CD4-positive, CD25-positive, alpha-beta regulatory T cell (primary cell): Measurements from ENCODE around the gene CAPRIN1. TPM values are rescaled to one million over a fixed set of nuclear protein-coding genes. Genes with fewer than 3 reads are reported as not detected.

Experiments used
- ATAC-seq, 2 donors: fragments of 150-1000 bp; cut with Tn5 transposase; one replicate each; pipeline ENCODE4 v1.10.0; 2021; ENCODE audit warnings: low read depth in 2 of 2, moderate number of reproducible peaks in 2 of 2, moderate library complexity in 1 of 2
- DNase-seq, 3 donors: peaks; one replicate each; pipeline versions ENCODE4 v3.0.0 to v3.0.0-alpha.2; 2012 to 2022; ENCODE audit warnings: mixed read lengths in 1 of 3
- H3K27ac ChIP-seq: one replicate; pipeline ENCODE4 v1.7.0; 2013; ENCODE audit warnings: mild to moderate bottlenecking, low read length; ENCODE audit not compliant: insufficient read depth, poor library complexity, severe bottlenecking
- H3K27me3 ChIP-seq: one replicate; pipeline ENCODE4 v1.7.0; 2013; ENCODE audit warnings: low read length; ENCODE audit not compliant: control insufficient read depth, insufficient read depth
- H3K36me3 ChIP-seq: one replicate; pipeline ENCODE4 v1.7.0; 2013; ENCODE audit warnings: mild to moderate bottlenecking, low read length, moderate library complexity; ENCODE audit not compliant: control insufficient read depth, insufficient read depth
- H3K4me1 ChIP-seq: 2 replicates; pipeline ENCODE4 v1.7.0; 2013; ENCODE audit warnings: mild to moderate bottlenecking, low read length; ENCODE audit not compliant: insufficient read depth, control insufficient read depth, poor library complexity, severe bottlenecking
- H3K4me3 ChIP-seq: one replicate; pipeline ENCODE4 v1.7.0; 2013; ENCODE audit warnings: low read depth, mild to moderate bottlenecking, low read length, moderate library complexity
- H3K9me3 ChIP-seq, 2 experiments: 1 replicate in 1 of 2; 2 replicates in 1 of 2; pipeline ENCODE4 v1.7.0; 2013; ENCODE audit warnings: low read length in 2 of 2, mild to moderate bottlenecking in 1 of 2, moderate library complexity in 1 of 2; ENCODE audit not compliant: control insufficient read depth in 2 of 2
- H3K27ac Mint-ChIP-seq, 3 donors: one replicate each; pipeline ENCODE4 v1.8.0; 2020 to 2022; ENCODE audit warnings: mild to moderate bottlenecking in 3 of 3, mixed read lengths in 3 of 3, moderate library complexity in 2 of 3
- H3K27me3 Mint-ChIP-seq: one replicate; pipeline ENCODE4 v1.8.0; 2022; ENCODE audit warnings: mild to moderate bottlenecking, mixed read lengths
- H3K36me3 Mint-ChIP-seq: one replicate; pipeline ENCODE4 v1.8.0; 2020; ENCODE audit warnings: mixed read lengths
- H3K4me1 Mint-ChIP-seq, 4 donors: one replicate each; pipeline ENCODE4 v1.8.0; 2020 to 2022; ENCODE audit warnings: mixed read lengths in 4 of 4, mild to moderate bottlenecking in 1 of 4
- H3K4me3 Mint-ChIP-seq, 4 donors: one replicate each; pipeline ENCODE4 v1.8.0; 2020 to 2022; ENCODE audit warnings: mild to moderate bottlenecking in 4 of 4, mixed read lengths in 4 of 4, moderate library complexity in 3 of 4
- H3K9me3 Mint-ChIP-seq, 7 donors: one replicate each; pipeline ENCODE4 v1.8.0; 2020 to 2022; ENCODE audit warnings: mixed read lengths in 7 of 7, mild to moderate bottlenecking in 3 of 7, moderate library complexity in 2 of 7
- polyA plus RNA-seq, 4 donors: library from polyadenylated mRNA; unstranded; fragments of 300-500 nt; fragmentation: Illumina TruSeq; gene quantifications; one replicate each; pipeline ENCODE4 v1.2.3, GENCODE V29; 2021
- total RNA-seq: library from RNA; stranded (reverse); gene quantifications from one replicate; pipeline ENCODE4 v1.2.3, GENCODE V29; 2022

CAPRIN1 gene
- total and polyA plus RNA-seq, 5 donors from 2014 or later = 83.4 to 132 (median 108) TPM

DNA sequence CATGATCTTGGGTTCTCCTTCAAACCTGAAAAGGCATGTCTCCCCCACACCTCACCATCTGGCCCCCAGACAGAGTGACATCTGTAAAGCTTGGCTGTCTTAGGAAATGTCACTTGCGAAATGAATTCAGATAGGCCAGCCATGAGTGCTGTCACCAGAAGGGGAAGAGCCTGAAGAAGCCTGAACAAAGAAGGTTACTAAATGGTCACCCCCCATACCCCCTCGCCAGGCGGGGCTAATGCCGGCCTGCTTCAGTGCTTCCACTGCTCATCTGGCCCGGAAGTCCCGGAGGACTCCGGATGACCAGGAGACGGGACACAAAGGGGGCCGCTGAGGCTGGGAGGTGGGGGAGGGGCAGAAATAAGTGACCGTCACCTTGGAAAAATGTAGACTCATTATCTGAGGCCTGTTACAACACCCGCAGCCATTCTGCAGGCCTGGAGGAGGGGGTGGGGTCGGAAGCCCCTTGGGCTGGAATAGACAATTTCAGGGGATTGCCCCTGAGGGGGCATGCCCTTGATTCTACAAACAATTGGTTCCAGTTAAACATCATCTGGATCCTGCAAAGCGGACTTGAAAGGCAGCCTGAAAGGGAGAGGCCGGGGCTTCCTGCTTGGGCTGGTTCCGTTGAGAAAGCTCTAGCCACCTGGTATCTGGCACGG lies 97.1 kb downstream of the CAPRIN1 start:
- Histone ChIP-seq H3K4me3 (no peak overlapping the region), H3K36me3 (peaks cover 53% of the 10 kb centered on the region), H3K9me3 (no peaks in the 10 kb centered on the region), H3K4me1 (no peaks in the 10 kb centered on the region), H3K27me3 (no peaks in the 10 kb centered on the region), H3K27ac (no peak overlapping the region)
- Mint-ChIP-seq H3K27ac (no peak overlapping the region), H3K4me1 (peaks cover 0 to 7% (median 1%) of the 10 kb centered on the region in 4 donors), H3K4me3 (no peak overlapping the region), H3K27me3 (no peaks in the 10 kb centered on the region), H3K36me3 (peaks cover 25% of the 10 kb centered on the region), H3K9me3 (no peaks in the 10 kb centered on the region)
- ATAC-seq = no peak
- no peak for DNase-seq

DNA sequence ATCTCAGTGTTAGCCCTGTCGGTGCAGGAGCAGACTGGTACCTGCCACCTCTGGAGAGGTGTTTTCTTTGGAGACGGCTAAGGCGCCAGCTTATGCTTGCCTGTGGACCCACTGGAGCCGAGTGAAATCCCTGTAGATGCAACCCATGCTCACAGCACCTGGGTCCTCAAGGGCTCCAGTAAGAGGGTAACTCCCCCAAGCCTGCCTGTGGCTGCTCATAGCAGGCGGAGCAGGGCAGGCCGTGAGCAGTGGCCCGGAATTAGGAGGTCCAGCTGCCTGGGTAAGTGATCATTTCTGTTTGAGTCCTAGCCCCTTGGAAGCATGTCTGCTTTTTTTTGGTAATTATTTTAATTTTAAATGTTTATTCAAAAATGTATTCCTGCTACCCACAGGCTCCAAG lies 97.7 kb downstream of the CAPRIN1 start:
- Mint-ChIP-seq H3K4me3 (no peak overlapping the region), H3K4me1 (peaks cover 0 to 7% (median 2%) of the 10 kb centered on the region in 4 donors), H3K27ac (no peak overlapping the region), H3K9me3 (no peaks in the 10 kb centered on the region), H3K36me3 (peaks cover 23% of the 10 kb centered on the region), H3K27me3 (no peaks in the 10 kb centered on the region)
- Histone ChIP-seq H3K9me3 (no peaks in the 10 kb centered on the region), H3K4me3 (no peak overlapping the region), H3K36me3 (peaks cover 47% of the 10 kb centered on the region), H3K27me3 (no peaks in the 10 kb centered on the region), H3K27ac (no peak overlapping the region), H3K4me1 (no peaks in the 10 kb centered on the region)
- ATAC-seq (no peak), DNase-seq (no peak)

DNA sequence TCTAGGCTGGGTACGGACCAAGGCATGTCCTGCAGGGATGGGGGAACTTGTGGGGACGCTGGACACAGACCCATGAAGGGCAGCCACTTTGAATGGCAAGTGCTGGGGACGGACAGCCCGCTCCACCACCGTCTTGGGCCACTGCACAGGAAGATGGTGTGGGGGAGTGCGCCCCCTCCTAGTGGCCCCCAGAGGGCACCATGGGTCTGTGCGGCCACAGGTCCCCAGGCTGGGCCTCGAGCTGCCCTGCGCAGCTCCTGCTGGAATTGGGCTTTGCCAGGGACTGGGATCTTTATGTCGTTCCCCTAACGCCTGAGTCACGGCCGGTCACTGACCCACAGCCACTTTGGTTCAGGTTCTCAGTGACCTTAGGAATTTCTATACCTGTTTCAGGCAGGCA lies 98.3 kb downstream of the CAPRIN1 start:
- Mint-ChIP-seq H3K36me3 (peaks cover 23% of the 10 kb centered on the region), H3K27me3 (no peaks in the 10 kb centered on the region), H3K9me3 (no peaks in the 10 kb centered on the region), H3K4me1 (peaks cover 0 to 7% (median 2%) of the 10 kb centered on the region in 4 donors), H3K4me3 (no peak overlapping the region), H3K27ac (no peak overlapping the region)
- Histone ChIP-seq H3K4me3 (no peak overlapping the region), H3K27me3 (no peaks in the 10 kb centered on the region), H3K27ac (no peak overlapping the region), H3K9me3 (no peaks in the 10 kb centered on the region), H3K4me1 (no peaks in the 10 kb centered on the region), H3K36me3 (peaks cover 41% of the 10 kb centered on the region)
- DNase-seq (no peak), ATAC-seq (peak in 1 of 2 donors; percentile 19)

DNA sequence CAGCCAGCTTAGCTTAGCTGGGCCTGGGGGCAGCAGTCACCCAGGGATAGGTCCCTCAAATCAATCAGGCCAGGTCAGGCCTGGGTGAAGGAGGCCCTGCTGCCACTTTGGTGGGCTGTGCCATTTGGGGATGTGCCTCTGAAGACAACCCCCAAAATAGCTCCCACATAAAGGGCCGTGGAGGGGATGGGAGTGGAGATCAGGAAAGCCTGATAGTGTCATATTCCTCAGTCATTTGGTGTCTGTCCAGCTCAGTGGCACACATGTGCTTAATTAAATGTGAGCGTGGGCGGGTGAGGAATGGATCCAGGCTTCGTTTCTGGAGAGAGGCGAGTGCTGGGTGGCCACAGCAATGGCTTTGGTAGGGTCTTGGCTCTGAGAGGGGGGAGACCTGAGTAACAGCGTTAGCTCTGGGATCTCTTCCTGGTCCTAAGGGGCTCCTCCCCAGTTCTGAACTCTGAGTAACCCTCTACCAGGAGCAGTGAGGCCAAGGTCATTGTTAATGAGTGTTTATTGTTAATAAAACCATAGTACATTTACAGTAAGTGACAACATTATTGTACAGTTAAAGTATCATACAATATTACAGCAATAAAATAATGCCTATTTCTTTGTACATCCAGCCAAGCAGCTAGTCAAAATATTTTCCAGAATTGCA lies 99.1 kb downstream of the CAPRIN1 start:
- H3K36me3 Mint-ChIP-seq = peaks cover 18% of the 10 kb centered on the region
- no peak overlapping the region for H3K27ac ChIP-seq
- no peaks in the 10 kb centered on the region for H3K9me3 Mint-ChIP-seq
- H3K27ac Mint-ChIP-seq = peak overlapping the region in 1 of 3 donors; percentile 62
- no peak overlapping the region for H3K4me3 ChIP-seq
- no peak for ATAC-seq
- DNase-seq = no peak
- no peaks in the 10 kb centered on the region for H3K27me3 ChIP-seq
- H3K9me3 ChIP-seq = no peaks in the 10 kb centered on the region
- no peaks in the 10 kb centered on the region for H3K27me3 Mint-ChIP-seq
- H3K4me1 Mint-ChIP-seq = peaks cover 0 to 7% (median 2%) of the 10 kb centered on the region in 4 donors
- no peaks in the 10 kb centered on the region for H3K4me1 ChIP-seq
- no peak overlapping the region for H3K4me3 Mint-ChIP-seq
- H3K36me3 ChIP-seq = peaks cover 33% of the 10 kb centered on the region

Other genes starting within 250 kb of the CAPRIN1 start
- gene LMO2, start 159.7 kb upstream of the CAPRIN1 start, total RNA-seq = 1.9 TPM
- under 1 TPM in 1 of 4 donors, not detected in 3; 0.13 TPM for gene LMO2, start 159.7 kb upstream of the CAPRIN1 start, polyA plus RNA-seq
- 48.8 TPM for gene NAT10, start 53.9 kb downstream of the CAPRIN1 start, total RNA-seq
- gene NAT10, start 53.9 kb downstream of the CAPRIN1 start, polyA plus RNA-seq = 10 to 100 TPM; 24.8 to 42.2 (median 32.3) TPM